ENCODE measurements around the gene RTP3.
A peak's percentile ranks its signal among the peaks of the same experiment; 100 is the strongest.

The RTP3 gene

GRCh38 chr3:46517016-46517783, 19.4 kb downstream of the RTP3 start:
- DNase-seq: no peak
- ATAC-seq (ENCODE audit: insufficient read depth, low read depth): no peak
- Histone ChIP-seq H3K4me3 (ENCODE audit: low read depth in 1 of 2, low read length in 2 of 2) (no peak overlapping the region), H3K9me3 (ENCODE audit: insufficient read depth, low read length, severe bottlenecking) (no peaks in the 10 kb centered on the region), H3K27ac (ENCODE audit: low read length) (no peak overlapping the region; the same call in 1 of the 2 replicates), H3K36me3 (ENCODE audit: insufficient read depth, low read length) (no peaks in the 10 kb centered on the region), H2AFZ (ENCODE audit: low read depth, low read length) (0 out of 2 replicates have a peak overlapping the region, but pooled peaks have one; percentile 8), H3K4me1 (ENCODE audit: insufficient read depth, low read length) (peaks cover 6% of the 10 kb centered on the region), H4K20me1 (ENCODE audit: insufficient read depth, low read length) (no peaks in the 10 kb centered on the region), H3K4me2 (ENCODE audit: insufficient read depth, low read length) (no peak overlapping the region), H3K9ac (ENCODE audit: low read depth, low read length) (no peak overlapping the region), H3K79me2 (ENCODE audit: insufficient read depth, low read length) (no peaks in the 10 kb centered on the region), H3K27me3 (ENCODE audit: insufficient read depth, low read length, poor library complexity) (no peaks in the 10 kb centered on the region)
- TF ChIP-seq EZH2 (IDR thresholded peaks at IDR 0.05; ENCODE audit: borderline replicate concordance, low read depth, low read length, severe bottlenecking): no peak
- TF ChIP-seq CTCF (IDR thresholded peaks at IDR 0.05; ENCODE audit: borderline replicate concordance, extremely low read depth, low read length, poor library complexity, severe bottlenecking): no peak

GRCh38 chr3:46517784-46518181, 20.0 kb downstream of the RTP3 start:
- peak overlapping the region; percentile 27; the same call in 1 of the 2 replicates for H3K27ac ChIP-seq (ENCODE audit: low read length)
- no peaks in the 10 kb centered on the region for H3K9me3 ChIP-seq (ENCODE audit: insufficient read depth, low read length, severe bottlenecking)
- no peaks in the 10 kb centered on the region for H4K20me1 ChIP-seq (ENCODE audit: insufficient read depth, low read length)
- no peaks in the 10 kb centered on the region for H3K79me2 ChIP-seq (ENCODE audit: insufficient read depth, low read length)
- no peak for TF ChIP-seq EZH2 (IDR thresholded peaks at IDR 0.05; ENCODE audit: borderline replicate concordance, low read depth, low read length, severe bottlenecking)
- no peak for TF ChIP-seq CTCF (IDR thresholded peaks at IDR 0.05; ENCODE audit: borderline replicate concordance, extremely low read depth, low read length, poor library complexity, severe bottlenecking)
- H3K9ac ChIP-seq (ENCODE audit: low read depth, low read length): no peak overlapping the region
- H3K27me3 ChIP-seq (ENCODE audit: insufficient read depth, low read length, poor library complexity): no peaks in the 10 kb centered on the region
- 0 out of 2 replicates have a peak overlapping the region, but pooled peaks have one; percentile 8 for H2AFZ ChIP-seq (ENCODE audit: low read depth, low read length)
- DNase-seq (no peak), ATAC-seq (ENCODE audit: insufficient read depth, low read depth) (no peak)
- peaks cover 6% of the 10 kb centered on the region for H3K4me1 ChIP-seq (ENCODE audit: insufficient read depth, low read length)
- H3K4me2 ChIP-seq (ENCODE audit: insufficient read depth, low read length): no peak overlapping the region
- no peak overlapping the region for H3K4me3 ChIP-seq (ENCODE audit: low read depth in 1 of 2, low read length in 2 of 2)
- no peaks in the 10 kb centered on the region for H3K36me3 ChIP-seq (ENCODE audit: insufficient read depth, low read length)

- DNase-seq (no peak), ATAC-seq (ENCODE audit: insufficient read depth, low read depth) (no peak)
- no peak overlapping the region for H2AFZ ChIP-seq (ENCODE audit: low read depth, low read length)
- TF ChIP-seq CTCF (IDR thresholded peaks at IDR 0.05; ENCODE audit: borderline replicate concordance, extremely low read depth, low read length, poor library complexity, severe bottlenecking): no peak
- no peak for TF ChIP-seq EZH2 (IDR thresholded peaks at IDR 0.05; ENCODE audit: borderline replicate concordance, low read depth, low read length, severe bottlenecking)
- H3K79me2 ChIP-seq (ENCODE audit: insufficient read depth, low read length): no peaks in the 10 kb centered on the region
- no peaks in the 10 kb centered on the region for H3K9me3 ChIP-seq (ENCODE audit: insufficient read depth, low read length, severe bottlenecking)
- no peaks in the 10 kb centered on the region for H3K27me3 ChIP-seq (ENCODE audit: insufficient read depth, low read length, poor library complexity)
- H4K20me1 ChIP-seq (ENCODE audit: insufficient read depth, low read length): no peaks in the 10 kb centered on the region
- H3K4me3 ChIP-seq (ENCODE audit: low read depth in 1 of 2, low read length in 2 of 2): no peak overlapping the region
- no peaks in the 10 kb centered on the region for H3K36me3 ChIP-seq (ENCODE audit: insufficient read depth, low read length)
- H3K27ac ChIP-seq (ENCODE audit: low read length): no peak overlapping the region
- H3K4me2 ChIP-seq (ENCODE audit: insufficient read depth, low read length): no peak overlapping the region
- peaks cover 6% of the 10 kb centered on the region for H3K4me1 ChIP-seq (ENCODE audit: insufficient read depth, low read length)
- H3K9ac ChIP-seq (ENCODE audit: low read depth, low read length): no peak overlapping the region
Observed at GRCh38 chr3:46519952-46520351, 22.2 kb downstream of the RTP3 start.

Data from DND-41 (cell line).